NCI-H510A treated with DMSO at 0.1 percent for 48 hours (cell line): ENCODE measurements around the gene NONO.
"Not testable (repeated sequence)": the region's sequence is repeated elsewhere in the genome, so short reads cannot be mapped to it uniquely, and the experiment has no call there.

Experiments
- DNase-seq: peaks from one replicate; lab custom pipeline; 2025; lab: John Stamatoyannopoulos, UW

Gene NONO

DNA sequence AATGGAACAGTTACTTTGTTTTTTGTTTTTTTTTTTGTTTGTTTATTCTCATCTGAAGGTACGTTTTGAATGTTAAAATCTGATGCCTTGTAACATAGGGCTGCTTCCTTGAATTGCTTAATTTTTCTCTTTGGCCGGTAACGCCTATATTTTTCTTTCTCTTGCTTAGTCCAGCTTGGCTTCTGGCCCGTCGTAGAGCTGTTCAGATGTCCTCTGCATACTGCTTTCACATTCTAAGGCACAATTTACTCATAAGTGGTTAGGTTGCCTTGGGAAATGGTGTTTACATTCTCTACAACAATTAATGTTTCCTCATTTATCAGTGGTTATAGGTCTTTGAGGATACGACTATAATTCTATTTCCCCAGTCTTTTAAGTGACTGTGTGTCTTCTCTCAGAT is 7.9 kb downstream of the NONO start:
- no peak for DNase-seq

DNA sequence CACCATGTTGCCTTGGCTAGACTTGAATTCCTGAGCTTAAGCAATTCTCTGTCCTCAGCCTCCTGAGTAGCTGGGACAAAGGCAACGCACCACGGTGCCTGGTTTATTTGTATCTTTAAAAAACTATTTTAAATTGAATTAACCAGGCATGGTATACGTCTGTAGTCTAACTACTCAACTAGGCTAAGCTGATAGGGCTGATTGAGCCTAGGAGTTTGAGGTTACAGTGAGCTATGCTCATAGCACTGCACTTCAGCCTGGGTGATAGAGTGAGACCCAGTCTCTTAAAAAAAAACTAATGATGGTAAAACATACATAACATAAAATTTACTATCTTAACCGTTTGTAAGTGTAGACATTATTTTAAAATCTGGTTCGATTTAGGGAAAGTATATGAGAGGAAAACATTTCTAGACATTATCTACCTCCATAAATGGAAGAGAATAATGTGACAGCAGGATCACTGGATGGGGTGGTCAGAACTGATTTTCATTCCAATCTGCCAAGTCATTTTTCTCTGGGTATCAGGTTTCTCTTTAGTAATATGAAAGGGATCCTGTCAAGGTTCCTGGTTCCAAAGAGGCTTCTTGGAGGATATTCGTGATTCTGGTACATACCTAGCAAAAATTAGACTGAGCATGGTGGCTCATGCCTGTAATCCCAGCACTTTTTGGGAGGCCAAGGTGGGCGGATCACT is 9.4 kb downstream of the NONO start:
- DNase-seq: no peak

DNA sequence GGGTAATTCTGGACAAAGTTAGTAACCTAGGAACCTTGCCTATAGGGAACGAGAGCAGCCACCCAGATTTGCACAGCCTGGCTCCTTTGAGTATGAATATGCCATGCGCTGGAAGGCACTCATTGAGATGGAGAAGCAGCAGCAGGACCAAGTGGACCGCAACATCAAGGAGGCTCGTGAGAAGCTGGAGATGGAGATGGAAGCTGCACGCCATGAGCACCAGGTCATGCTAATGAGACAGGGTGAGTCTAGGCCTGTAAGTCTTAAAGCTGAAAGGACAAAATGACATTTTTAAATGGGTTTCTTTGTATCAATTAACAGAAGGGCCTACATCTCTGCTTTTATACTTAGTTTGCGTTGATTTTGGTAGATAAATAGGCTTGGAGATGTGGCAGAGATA is 13.4 kb downstream of the NONO start:
- no peak for DNase-seq

DNA sequence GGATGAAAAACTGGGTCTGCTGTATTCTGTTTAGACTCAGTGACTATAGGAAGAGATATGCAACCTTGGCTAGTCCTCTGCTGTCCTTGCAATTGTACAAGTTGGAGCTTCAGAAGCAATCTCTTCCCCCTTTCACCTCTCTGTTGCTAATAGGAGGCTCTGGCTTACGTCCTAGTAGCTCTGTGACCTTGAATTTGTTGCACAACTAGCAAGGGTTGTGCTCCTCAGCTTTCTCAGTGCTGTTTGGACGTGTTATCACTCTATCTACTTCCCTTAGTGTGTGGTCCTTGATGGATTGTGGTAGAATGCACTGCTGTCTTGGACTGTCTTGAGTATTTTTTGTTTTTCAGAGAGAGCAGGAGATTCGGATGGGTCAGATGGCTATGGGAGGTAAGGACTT is 14.7 kb downstream of the NONO start:
- no peak for DNase-seq

DNA sequence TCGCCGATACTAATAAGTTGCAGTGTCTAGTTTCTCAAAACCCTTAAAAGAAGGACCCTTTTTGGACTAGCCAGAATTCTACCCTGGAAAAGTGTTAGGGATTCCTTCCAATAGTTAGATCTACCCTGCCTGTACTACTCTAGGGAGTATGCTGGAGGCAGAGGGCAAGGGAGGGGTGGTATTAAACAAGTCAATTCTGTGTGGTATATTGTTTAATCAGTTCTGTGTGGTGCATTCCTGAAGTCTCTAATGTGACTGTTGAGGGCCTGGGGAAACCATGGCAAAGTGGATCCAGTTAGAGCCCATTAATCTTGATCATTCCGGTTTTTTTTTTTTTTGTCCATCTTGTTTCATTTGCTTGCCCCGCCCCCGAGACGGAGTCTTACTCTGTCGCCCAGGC is 16.6 kb downstream of the NONO start:
- not testable (repeated sequence) for DNase-seq

DNA sequence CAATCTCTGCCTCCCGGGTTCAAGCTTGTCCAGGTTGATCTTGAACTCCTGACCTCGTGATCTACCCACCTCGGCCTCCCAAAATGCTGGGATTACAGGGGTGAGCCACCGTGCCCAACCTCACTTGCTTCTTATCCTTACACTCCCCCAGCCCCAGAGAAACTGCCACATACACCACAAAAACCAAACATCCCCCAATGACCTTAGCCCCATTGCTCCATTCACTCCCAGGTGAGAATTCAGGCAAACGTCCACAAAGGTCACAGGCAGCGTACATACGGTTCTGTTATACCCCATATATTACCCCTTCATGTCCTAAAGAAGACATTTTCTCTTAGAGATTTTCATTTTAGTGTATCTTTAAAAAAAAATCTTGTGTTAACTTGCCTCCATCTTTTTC is 17.1 kb downstream of the NONO start:
- not testable (repeated sequence) for DNase-seq

DNA sequence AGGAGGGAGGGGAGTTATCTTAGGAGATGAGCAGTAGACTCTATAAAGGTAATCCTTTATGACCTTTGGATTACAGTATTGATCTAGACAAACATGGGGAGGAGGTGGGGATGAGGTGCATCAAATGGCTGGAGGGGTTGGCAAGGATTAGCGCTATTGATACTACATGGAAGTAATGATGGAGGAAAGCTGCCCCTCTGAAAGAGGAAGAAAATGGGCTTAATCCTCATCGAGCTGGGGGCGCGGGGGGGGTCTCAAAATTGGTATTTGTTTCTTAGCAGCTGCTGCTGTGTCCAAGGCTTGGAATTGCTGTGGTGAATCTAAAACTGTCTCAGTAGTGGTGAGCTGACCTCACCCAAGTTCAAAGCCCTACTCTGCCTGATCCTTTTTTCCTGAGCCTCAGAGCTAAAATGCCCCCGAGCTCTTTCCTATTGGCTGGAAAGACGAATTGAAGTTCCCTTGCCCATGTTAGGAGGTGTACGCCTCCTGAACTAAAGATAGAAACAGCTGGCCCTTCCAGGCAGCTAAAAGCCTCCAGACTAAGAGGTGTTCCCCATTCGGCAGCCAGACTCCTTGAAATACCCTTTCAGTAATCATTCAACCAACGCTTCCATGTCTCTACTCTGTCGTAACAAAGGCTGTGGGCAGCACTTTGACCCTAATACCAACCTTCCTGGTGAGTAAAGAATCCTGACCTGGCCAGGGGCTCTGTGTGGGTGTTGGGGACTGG is 17.9 kb downstream of the NONO start, which contains the start of gene ITGB1BP2:
Gene ITGB1BP2 (plus strand): TSS at position 556 of the 730 bp plus-strand sequence. CDS start 57 bp downstream, at position 613.
- DNase-seq: no peak

DNA sequence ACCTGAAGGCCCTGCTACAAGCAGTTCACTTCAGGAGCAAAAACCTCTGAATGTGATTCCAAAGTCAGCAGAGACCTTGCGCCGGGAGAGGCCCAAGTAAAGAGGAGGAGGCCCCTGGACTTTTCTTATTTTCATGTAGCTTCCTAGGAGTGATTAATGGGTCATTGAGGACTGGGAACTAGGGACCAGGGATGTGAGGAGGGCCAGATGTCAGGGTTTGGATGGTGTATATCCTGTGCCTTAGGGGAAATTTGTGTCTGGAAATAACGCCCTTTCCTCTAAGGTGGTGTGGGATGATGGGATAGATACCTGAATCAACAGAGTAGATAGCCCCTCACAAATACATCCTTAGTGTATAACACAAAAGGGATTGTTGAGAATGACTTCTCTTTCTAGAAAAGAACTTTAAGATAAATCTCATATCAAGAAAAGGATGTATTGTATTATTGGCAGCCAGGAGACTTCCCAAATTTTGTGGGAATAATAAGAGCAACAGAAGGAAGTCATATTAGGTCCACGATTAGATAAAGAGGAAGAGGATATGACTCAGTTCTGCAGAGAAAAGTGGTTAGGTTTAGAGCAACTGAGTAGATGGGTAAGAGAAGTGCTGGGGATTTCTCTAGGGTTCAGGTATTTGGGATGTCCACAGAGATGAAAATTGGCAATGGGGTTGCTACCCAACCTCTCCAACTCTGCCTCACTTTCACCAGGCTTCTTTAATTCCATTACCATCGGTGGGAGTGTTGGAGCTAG is 19.2 kb downstream of the NONO start:
- DNase-seq: no peak

DNA sequence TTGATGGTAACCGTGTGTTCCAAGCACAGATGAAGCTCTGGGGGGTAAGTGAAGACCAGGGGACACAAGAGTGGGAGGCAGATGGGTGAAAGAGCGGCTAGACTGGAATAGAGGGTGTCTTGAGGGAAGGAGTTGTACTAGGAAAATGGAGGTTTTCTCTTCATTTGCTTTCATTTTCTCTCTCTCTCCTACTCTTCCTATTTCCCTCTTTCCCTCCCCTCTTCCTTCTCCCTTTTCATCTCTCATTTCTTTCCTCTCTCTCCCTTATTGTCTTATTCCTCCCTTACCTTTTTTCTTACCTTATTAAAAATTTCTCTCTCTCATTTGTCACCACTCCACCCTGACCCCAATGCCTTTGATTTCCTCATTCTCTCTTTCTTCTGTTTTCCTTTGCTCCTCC is 21.1 kb downstream of the NONO start:
- no peak for DNase-seq

DNA sequence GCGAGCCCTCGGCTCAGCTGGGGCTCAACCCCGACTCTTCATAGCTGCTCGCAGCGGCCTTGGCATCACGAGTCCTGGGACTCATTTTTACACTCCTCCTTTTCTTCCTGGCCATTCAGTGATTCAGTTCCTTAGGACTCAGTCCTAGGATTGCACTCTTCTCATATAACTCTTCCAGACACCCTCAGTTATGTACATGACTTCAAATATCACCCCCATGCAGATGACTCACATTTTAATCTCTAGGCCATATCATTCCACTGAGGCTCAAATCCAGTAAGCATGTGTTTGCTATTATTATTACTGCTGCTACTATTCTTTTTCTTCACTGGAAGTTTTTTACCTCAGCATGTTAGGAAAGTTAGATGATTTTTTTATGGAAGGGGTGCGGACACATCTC is 32.5 kb downstream of the NONO start:
- no peak for DNase-seq

DNA sequence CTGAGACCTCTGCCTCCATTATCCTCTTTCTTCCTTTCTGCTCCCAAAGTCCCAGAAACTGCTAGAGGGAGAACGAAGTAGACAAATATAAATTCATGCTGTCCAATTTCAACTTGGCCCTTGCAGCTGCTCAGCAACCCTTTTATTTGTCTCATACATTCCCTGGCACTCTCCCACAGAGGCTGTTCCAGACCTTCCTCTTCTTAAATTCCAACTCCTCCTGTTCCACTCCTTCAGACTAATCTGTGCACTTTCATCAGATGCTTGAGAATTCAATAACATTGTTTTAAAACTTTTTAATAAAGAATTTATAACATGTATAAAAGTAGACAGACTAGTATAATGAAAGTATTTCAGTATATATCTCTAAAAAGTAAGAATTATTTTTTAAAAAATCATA is 33.5 kb downstream of the NONO start:
- not testable (repeated sequence) for DNase-seq

DNA sequence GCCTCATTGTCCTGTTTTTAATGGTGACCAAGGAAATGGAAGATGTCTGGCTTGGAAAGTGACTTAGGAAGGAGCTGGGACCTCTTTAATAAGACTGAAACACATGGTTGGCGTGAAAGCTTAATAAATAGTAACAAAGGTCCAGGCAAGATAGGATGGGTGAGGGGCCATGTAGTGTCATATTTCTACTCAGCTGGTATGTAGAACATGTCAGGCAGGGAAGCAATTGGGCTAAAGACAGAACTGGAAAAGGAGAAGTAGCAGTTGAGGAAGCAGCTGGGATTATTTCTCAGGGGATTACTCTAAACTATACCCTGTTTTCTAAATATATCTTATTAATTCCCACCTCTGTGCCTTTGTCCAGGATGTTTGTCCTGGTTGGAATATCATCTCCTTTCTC is 36.7 kb downstream of the NONO start:
- DNase-seq: no peak

DNA sequence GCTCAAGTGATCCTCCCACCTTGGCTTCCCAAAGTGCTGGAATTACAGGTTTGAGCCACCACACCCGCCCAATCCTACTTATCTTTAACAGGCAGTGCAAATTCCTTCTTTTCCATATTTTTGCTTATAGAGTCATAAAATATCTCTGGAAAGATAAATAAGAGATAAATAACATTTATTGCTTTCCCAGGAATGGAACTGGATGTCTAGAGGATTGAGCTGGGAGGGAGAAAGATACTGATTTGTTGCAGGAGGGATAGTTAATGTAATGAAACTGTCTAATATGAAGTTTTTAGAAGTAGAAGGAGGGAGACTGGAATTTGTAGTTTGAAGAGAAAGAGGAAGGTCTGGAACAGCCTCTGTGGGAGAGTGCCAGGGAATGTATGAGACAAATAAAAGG is 38.3 kb downstream of the NONO start:
- DNase-seq: no peak

DNA sequence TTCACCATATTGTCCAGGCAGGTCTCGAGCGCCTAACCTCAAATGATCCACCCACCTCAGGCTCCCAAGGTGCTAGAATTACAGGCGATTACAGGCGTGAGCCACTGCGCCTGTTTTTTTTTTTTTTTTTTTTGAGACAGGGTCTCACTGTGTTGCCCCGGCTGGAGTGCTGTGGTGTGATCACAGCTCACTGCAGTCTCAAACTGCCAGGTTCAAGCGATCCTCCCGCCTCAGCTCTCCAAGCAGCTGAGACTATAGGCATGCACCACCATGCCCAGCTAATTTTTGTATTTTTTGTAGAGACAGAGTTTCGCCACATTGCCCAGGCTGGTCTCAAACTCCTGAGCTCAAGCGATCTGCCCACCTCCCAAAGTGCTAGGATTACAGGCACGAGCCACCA is 41.0 kb downstream of the NONO start:
- DNase-seq: not testable (repeated sequence)

DNA sequence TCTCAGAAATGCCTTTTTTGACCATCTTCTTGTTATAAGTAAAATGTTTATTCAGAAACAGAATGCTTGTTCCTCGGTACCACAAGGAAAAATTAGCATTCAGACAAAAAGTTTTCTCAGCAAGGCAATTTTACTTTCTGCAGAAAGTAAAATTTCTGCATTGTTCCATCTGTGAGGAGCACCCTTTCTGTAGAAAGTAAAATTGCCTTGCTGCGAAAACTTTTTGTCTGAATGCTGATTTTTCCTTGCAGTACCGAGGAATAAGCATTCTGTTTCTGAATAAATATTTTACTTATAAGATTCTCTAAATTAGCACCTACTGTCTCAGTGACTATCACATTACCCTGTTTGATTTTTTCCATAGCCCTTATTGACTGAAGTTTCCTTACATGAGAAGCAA is 43.0 kb downstream of the NONO start:
- no peak for DNase-seq

DNA sequence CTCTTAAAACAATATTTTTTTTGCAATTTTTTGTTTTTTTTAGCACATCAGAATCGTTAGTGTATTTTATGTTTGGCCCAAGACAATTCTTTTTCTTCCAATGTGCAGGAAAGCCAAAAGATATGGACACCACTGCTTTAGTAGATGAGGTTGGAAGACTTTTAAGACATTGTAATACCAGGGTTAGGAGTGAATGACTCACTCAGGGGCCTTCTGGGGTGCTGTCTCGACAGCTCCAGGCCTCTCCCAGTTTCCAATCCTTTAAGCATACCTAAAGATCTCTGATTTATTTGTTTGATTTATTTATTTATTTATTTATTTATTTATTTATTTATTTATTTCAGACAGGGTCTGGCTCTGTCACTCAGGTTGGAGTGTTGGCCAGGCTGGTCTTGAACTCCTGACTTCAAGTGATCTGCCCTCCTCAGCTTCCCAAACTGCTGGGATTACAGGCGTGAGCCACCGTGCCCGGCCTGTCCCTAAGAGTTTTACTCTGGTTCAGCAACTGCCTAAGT is 65.8 kb downstream of the NONO start:
- DNase-seq: not testable (repeated sequence)

DNA sequence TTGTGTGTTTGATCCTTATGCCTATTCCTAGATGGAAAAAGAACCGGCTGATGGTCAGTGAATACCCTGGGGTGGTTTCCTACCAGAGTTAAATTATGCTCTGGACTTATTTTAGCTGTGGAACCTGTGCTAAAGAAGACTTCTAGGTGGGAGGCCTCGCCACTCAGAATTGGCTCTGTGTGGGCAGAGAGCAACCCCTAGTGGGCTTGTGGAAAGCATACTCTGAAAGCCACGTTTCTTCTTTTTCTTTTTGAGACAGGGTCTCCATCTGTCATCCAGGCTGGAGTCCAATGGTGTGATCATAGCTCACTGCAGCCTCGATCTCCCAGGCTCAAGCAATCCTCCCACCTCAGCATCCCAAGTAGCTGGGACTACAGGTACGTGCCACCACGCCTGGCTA is 66.4 kb downstream of the NONO start:
- not testable (repeated sequence) for DNase-seq
